Pancreas (tissue), 10 donors: Measurements from ENCODE around the gene FRMPD3. TPM values are rescaled to one million over a fixed set of nuclear protein-coding genes. Genes with fewer than 3 reads are reported as not detected.

Experiments
- ATAC-seq, 4 donors: fragments of 200-7000 bp; cut with Tn5 transposase; one replicate each; pipeline versions ENCODE4 v1.8.0 to v1.9.1; 2020; ENCODE audit warnings: mild to moderate bottlenecking in 4 of 4, moderate library complexity in 4 of 4
- DNase-seq, 6 donors: peaks; one replicate each; pipeline ENCODE4 v3.0.0-alpha.2; 2020
- FAIRE-seq: peaks from 2 replicates; lab custom pipeline; 2012; peaks lifted over from hg19 to GRCh38; lab: Jason Lieb, UNC
- H3K27ac ChIP-seq, 4 donors: fragments of 200-600 bp; sonication (generic); 1 replicate in 3 of 4; 2 replicates in 1 of 4; pipeline versions ENCODE4 v1.5.0 to v1.8.0; 2020
- H3K27me3 ChIP-seq, 4 donors: fragments of 200-600 bp; one replicate each; pipeline ENCODE4 v1.8.0; 2021
- H3K36me3 ChIP-seq, 3 donors: fragments of 200-600 bp; sonication (generic) in 1 of 3; one replicate each; pipeline versions ENCODE4 v1.5.0 to v1.8.0; 2020 to 2021
- H3K4me1 ChIP-seq, 3 donors: fragments of 200-600 bp; one replicate each; pipeline ENCODE4 v1.8.0; 2021
- H3K4me3 ChIP-seq, 4 donors: fragments of 200-600 bp; sonication (generic) in 2 of 4; one replicate each; pipeline versions ENCODE4 v1.5.0 to v1.8.0; 2020 to 2021
- H3K9me3 ChIP-seq, 4 donors: fragments of 200-600 bp; one replicate each; pipeline ENCODE4 v1.8.0; 2021
- WGBS, 2 donors: extraction: QIAGEN DNeasy Blood & Tissue Kit; methylation state at CpG; one replicate each; pipeline ENCODE4 v1.1.7; 2013; 5-methylcytosine and 5-hydroxymethylcytosine counted together
- intact Hi-C, 3 donors: fragments of 100-400 bp; cut with DNase I; formaldehyde crosslinking; loops; one replicate each; pipeline versions ENCODE4 v1.11.1 to v1.14.2; 2022
- polyA plus RNA-seq, 2 donors: library from polyadenylated mRNA; stranded (reverse); fragments of 200-250 nt; gene quantifications; one replicate each; pipeline ENCODE4 v1.2.3, GENCODE V29; 2013
- total RNA-seq, 6 donors: library from RNA; stranded (reverse); fragmentation: NEBNext Ultra II Directional in 4 of 6; extraction: Animal tissue kit (Norgen Biotek cat#: 25700) in 4 of 6; gene quantifications; one replicate each; pipeline versions ENCODE4 v1.2.1 to v1.2.4, GENCODE V29; 2021 to 2023
- TF ChIP-seq, protein P1 (sequence below), 4 donors: fragments of 200-600 bp; sonication (generic) in 3 of 4; IDR thresholded peaks; one replicate each; pipeline versions ENCODE4 v1.5.0 to v1.8.0; 2021; ENCODE audit warnings: antibody characterized with exemption in 4 of 4
- donor health status: healthy with polysubstance abuse.
- donor health status: DM: no; HTN: no; CAD: no; lungs with moderate emphysema.
- donor health status: DM: no; HTN: no; CAD: no.
- donor health status: control.
- donor health status: control.
- donor health status: Bipolar disorder and iron deficiency.
- donor health status: DM: yes; HTN: yes; CAD: no.
- donor health status: DM: no; HTN: no; CAD: no.
- donor health status: DM: no; HTN: no; CAD: no.
- donor health status: DM: yes; HTN: yes; CAD: no.

The FRMPD3 gene
- total and polyA plus RNA-seq, 8 donors: 0.05 to 1.1 (median 0.15) TPM

GRCh38 chrX:107454302-107454701, 4.8 kb downstream of the FRMPD3 start:
- H3K27me3 ChIP-seq: peaks cover 0 to 6% (median 0%) of the 10 kb centered on the region in 4 donors
- no peaks in the 10 kb centered on the region for H3K36me3 ChIP-seq
- no peak for FAIRE-seq

GRCh38 chrX:107457289-107457688, 7.8 kb downstream of the FRMPD3 start:
- H3K4me3 ChIP-seq: no peak overlapping the region
- no peaks in the 10 kb centered on the region for H3K9me3 ChIP-seq
- FAIRE-seq (no peak), ATAC-seq (no peak), DNase-seq (no peak)
- no peak overlapping the region for H3K27ac ChIP-seq
- H3K27me3 ChIP-seq: peaks cover 0 to 3% (median 0%) of the 10 kb centered on the region in 4 donors
- no peaks in the 10 kb centered on the region for H3K4me1 ChIP-seq
- 75 to 89% methylated on average over 1 of the region's 1 CpG for WGBS, 2 donors
- intact Hi-C loops: no loop called here
- TF ChIP-seq, protein P1, sequence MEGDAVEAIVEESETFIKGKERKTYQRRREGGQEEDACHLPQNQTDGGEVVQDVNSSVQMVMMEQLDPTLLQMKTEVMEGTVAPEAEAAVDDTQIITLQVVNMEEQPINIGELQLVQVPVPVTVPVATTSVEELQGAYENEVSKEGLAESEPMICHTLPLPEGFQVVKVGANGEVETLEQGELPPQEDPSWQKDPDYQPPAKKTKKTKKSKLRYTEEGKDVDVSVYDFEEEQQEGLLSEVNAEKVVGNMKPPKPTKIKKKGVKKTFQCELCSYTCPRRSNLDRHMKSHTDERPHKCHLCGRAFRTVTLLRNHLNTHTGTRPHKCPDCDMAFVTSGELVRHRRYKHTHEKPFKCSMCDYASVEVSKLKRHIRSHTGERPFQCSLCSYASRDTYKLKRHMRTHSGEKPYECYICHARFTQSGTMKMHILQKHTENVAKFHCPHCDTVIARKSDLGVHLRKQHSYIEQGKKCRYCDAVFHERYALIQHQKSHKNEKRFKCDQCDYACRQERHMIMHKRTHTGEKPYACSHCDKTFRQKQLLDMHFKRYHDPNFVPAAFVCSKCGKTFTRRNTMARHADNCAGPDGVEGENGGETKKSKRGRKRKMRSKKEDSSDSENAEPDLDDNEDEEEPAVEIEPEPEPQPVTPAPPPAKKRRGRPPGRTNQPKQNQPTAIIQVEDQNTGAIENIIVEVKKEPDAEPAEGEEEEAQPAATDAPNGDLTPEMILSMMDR (IDR thresholded peaks at IDR 0.05): no peak
- H3K36me3 ChIP-seq: no peaks in the 10 kb centered on the region

More at GRCh38 chrX:107454302-107454701, 4.8 kb downstream of the FRMPD3 start:
- ATAC-seq (no peak), DNase-seq (no peak)
- no peak overlapping the region for H3K4me3 ChIP-seq
- H3K4me1 ChIP-seq: no peaks in the 10 kb centered on the region
- no peak overlapping the region for H3K27ac ChIP-seq
- no peaks in the 10 kb centered on the region for H3K9me3 ChIP-seq
- TF ChIP-seq, protein P1 (IDR thresholded peaks at IDR 0.05): no peak
- intact Hi-C loops: no loop called here

DNA sequence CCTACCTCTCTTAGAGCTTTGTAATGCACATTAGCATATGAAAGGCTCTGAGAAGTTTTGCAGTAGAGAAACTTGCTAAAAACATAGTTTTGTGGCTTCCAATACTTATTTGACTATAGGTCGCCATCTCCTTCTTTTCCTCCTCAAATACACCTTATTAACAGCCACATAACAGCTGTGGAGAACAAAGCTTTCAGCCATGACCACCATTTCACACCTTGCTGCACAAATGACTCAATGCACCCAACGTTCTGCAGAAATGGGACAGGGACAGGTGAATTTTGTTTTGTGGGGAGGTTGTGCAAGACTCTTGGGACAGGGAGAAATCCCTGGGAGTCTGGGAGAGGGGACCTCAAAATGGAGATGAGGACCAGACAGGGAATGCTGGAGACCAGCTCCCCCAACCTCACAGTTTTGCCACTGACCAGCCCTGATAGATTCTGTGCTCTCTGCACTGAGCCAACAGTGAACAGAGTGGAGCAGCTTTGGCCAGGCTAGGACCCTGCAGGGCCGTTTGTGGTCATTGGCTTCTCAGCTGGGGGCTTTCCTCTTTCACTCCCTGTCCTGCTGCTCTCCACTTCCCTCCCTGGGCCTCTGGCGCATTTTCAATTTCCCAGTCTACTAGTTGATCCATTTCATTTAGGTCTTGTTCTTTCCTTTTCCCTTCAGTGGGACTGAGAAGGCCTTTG, 16.6 kb downstream of the FRMPD3 start:
- no peaks in the 10 kb centered on the region for H3K4me1 ChIP-seq
- FAIRE-seq (no peak), DNase-seq (no peak), ATAC-seq (no peak)
- intact Hi-C loops: no loop called here
- H3K27me3 ChIP-seq: peaks cover 0 to 4% (median 0%) of the 10 kb centered on the region in 4 donors
- no peak overlapping the region for H3K4me3 ChIP-seq
- H3K9me3 ChIP-seq: no peaks in the 10 kb centered on the region
- no peaks in the 10 kb centered on the region for H3K36me3 ChIP-seq
- no peak overlapping the region for H3K27ac ChIP-seq
- 63% methylated on average over 4 of the region's 4 CpGs for WGBS, 2 donors
- TF ChIP-seq, protein P1 (IDR thresholded peaks at IDR 0.05): no peak

GRCh38 chrX:107467271-107467670, 17.8 kb downstream of the FRMPD3 start:
- intact Hi-C loops: no loop called here
- H3K27ac ChIP-seq: no peak overlapping the region
- H3K27me3 ChIP-seq: peaks cover 0 to 4% (median 0%) of the 10 kb centered on the region in 4 donors
- H3K9me3 ChIP-seq: no peaks in the 10 kb centered on the region
- ATAC-seq: no peak
- DNase-seq: no peak
- H3K36me3 ChIP-seq: no peaks in the 10 kb centered on the region
- no peak overlapping the region for H3K4me3 ChIP-seq
- H3K4me1 ChIP-seq: no peaks in the 10 kb centered on the region
- TF ChIP-seq, protein P1 (IDR thresholded peaks at IDR 0.05): no peak
- no peak for FAIRE-seq
- WGBS, 2 donors: 72 to 79% methylated on average over 4 of the region's 4 CpGs

GRCh38 chrX:107470198-107470597, 20.7 kb downstream of the FRMPD3 start:
- no peaks in the 10 kb centered on the region for H3K27me3 ChIP-seq
- H3K36me3 ChIP-seq: no peaks in the 10 kb centered on the region
- 68% methylated on average over 2 of the region's 2 CpGs for WGBS, 2 donors
- FAIRE-seq: no peak
- H3K9me3 ChIP-seq: no peaks in the 10 kb centered on the region
- no peak overlapping the region for H3K27ac ChIP-seq
- TF ChIP-seq, protein P1 (IDR thresholded peaks at IDR 0.05): no peak
- intact Hi-C loops: no loop called here
- no peaks in the 10 kb centered on the region for H3K4me1 ChIP-seq
- no peak overlapping the region for H3K4me3 ChIP-seq
- ATAC-seq: no peak
- DNase-seq: no peak
